ENCODE results near the gene BABAM1. TPM values are rescaled to one million over a fixed set of nuclear protein-coding genes. Genes with fewer than 3 reads are reported as not detected.

BABAM1 gene
- total and polyA plus RNA-seq, 9 of the 15 experiments (the other 6 are each of a cell fraction or from before 2014, with no cell fraction given) = 14.7 to 160 (median 113) TPM

- no peak for TF ChIP-seq CBFA2T3 (IDR thresholded peaks at IDR 0.05)
- TF ChIP-seq, protein P1, sequence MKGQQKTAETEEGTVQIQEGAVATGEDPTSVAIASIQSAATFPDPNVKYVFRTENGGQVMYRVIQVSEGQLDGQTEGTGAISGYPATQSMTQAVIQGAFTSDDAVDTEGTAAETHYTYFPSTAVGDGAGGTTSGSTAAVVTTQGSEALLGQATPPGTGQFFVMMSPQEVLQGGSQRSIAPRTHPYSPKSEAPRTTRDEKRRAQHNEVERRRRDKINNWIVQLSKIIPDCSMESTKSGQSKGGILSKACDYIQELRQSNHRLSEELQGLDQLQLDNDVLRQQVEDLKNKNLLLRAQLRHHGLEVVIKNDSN (CRISPR knock-in tag; IDR thresholded peaks at IDR 0.05) = peak; percentile 81
- TF ChIP-seq KAT2B (IDR thresholded peaks at IDR 0.05; ENCODE audit: low read depth, low read length) = no peak
- no peak for TF ChIP-seq RCOR1 (IDR thresholded peaks at IDR 0.05; ENCODE audit: borderline replicate concordance in 1 of 2, low read depth in 2 of 2, low read length in 2 of 2)
- no peak for TF ChIP-seq NR4A1 (CRISPR knock-in tag; IDR thresholded peaks at IDR 0.05)
- TF ChIP-seq NR4A1 (tag; IDR thresholded peaks at IDR 0.05) = no peak
- TF ChIP-seq, protein P2, sequence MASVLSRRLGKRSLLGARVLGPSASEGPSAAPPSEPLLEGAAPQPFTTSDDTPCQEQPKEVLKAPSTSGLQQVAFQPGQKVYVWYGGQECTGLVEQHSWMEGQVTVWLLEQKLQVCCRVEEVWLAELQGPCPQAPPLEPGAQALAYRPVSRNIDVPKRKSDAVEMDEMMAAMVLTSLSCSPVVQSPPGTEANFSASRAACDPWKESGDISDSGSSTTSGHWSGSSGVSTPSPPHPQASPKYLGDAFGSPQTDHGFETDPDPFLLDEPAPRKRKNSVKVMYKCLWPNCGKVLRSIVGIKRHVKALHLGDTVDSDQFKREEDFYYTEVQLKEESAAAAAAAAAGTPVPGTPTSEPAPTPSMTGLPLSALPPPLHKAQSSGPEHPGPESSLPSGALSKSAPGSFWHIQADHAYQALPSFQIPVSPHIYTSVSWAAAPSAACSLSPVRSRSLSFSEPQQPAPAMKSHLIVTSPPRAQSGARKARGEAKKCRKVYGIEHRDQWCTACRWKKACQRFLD (CRISPR knock-in tag; IDR thresholded peaks at IDR 0.05) = peak; percentile 42; the same call in 1 of the 2 replicates
- TF ChIP-seq ZBTB2 (IDR thresholded peaks at IDR 0.05) = no peak
- TF ChIP-seq EZH2 (IDR thresholded peaks at IDR 0.05; ENCODE audit: borderline replicate concordance, low read depth, low read length) = no peak
- peak in 1 of 2 experiments; percentile 72; a peak in 1 of 4 replicates for TF ChIP-seq FOXA3 (CRISPR knock-in tag; conservative IDR thresholded peaks at IDR 0.05 in 1 of 2, IDR thresholded peaks at IDR 0.05 in 1 of 2)
- TF ChIP-seq WHSC1 (IDR thresholded peaks at IDR 0.05; ENCODE audit: low read length) = no peak
- TF ChIP-seq, protein P3, sequence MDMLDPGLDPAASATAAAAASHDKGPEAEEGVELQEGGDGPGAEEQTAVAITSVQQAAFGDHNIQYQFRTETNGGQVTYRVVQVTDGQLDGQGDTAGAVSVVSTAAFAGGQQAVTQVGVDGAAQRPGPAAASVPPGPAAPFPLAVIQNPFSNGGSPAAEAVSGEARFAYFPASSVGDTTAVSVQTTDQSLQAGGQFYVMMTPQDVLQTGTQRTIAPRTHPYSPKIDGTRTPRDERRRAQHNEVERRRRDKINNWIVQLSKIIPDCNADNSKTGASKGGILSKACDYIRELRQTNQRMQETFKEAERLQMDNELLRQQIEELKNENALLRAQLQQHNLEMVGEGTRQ (CRISPR knock-in tag; IDR thresholded peaks at IDR 0.05) = peak; percentile 70
- TF ChIP-seq KDM2B (CRISPR knock-in tag; IDR thresholded peaks at IDR 0.05) = peak; percentile 83; the same call in 1 of the 2 replicates
- peak; percentile 94 for TF ChIP-seq MBD2 (IDR thresholded peaks at IDR 0.05; ENCODE audit: borderline replicate concordance, low read depth)
- TF ChIP-seq CHD4 (IDR thresholded peaks at IDR 0.05; ENCODE audit: insufficient read depth, insufficient replicate concordance, low read depth, low read length, poor library complexity, severe bottlenecking) = no peak
- TF ChIP-seq ELK3 (CRISPR knock-in tag; IDR thresholded peaks at IDR 0.05) = no peak
- TF ChIP-seq PKNOX1 (IDR thresholded peaks at IDR 0.05) = peak; percentile 99
- TF ChIP-seq FOXM1 (IDR thresholded peaks at IDR 0.05; ENCODE audit: low read depth) = peak; percentile 38; the same call in 1 of the 2 replicates
- no peak for TF ChIP-seq FOXM1 (CRISPR knock-in tag; IDR thresholded peaks at IDR 0.05; ENCODE audit: low read depth)
Measured at GRCh38 chr19:17303167-17303939, 36.1 kb downstream of the BABAM1 start, which contains the start of gene ABHD8 (continued).

All from K562 (cell line).